ENCODE data around the gene RGS4. TPM values are rescaled to one million over a fixed set of nuclear protein-coding genes. Genes with fewer than 3 reads are reported as not detected.

RGS4 gene
- total RNA-seq, 1 donor from 2014 or later: 13.2 TPM

GRCh38 chr1:163036671-163037070, 32.5 kb upstream of the RGS4 start:
- DNase-seq (ENCODE audit: low spot score): no peak
- peaks cover 28% of the 10 kb centered on the region for H3K4me1 Mint-ChIP-seq (ENCODE audit: low read depth)
- H3K4me3 Mint-ChIP-seq (ENCODE audit: unreplicated experiment): no peak overlapping the region
- H3K36me3 Mint-ChIP-seq (ENCODE audit: low read depth): no peaks in the 10 kb centered on the region
- H3K27ac Mint-ChIP-seq (ENCODE audit: unreplicated experiment): no peak overlapping the region
- H3K27me3 Mint-ChIP-seq (ENCODE audit: low read depth): no peaks in the 10 kb centered on the region
- no peaks in the 10 kb centered on the region for H3K9me3 Mint-ChIP-seq (ENCODE audit: low read depth)
- TF ChIP-seq CTCF (IDR thresholded peaks at IDR 0.05): no peak

GRCh38 chr1:163038928-163039706, 30.0 kb upstream of the RGS4 start:
- Mint-ChIP-seq H3K9me3 (ENCODE audit: low read depth) (no peaks in the 10 kb centered on the region), H3K4me3 (ENCODE audit: unreplicated experiment) (no peak overlapping the region), H3K36me3 (ENCODE audit: low read depth) (no peaks in the 10 kb centered on the region), H3K4me1 (ENCODE audit: low read depth) (peaks cover 17% of the 10 kb centered on the region), H3K27ac (ENCODE audit: unreplicated experiment) (no peak overlapping the region), H3K27me3 (ENCODE audit: low read depth) (no peaks in the 10 kb centered on the region)
- DNase-seq (ENCODE audit: low spot score): no peak
- no peak for TF ChIP-seq CTCF (IDR thresholded peaks at IDR 0.05)

- no peak for TF ChIP-seq CTCF (IDR thresholded peaks at IDR 0.05)
- no peaks in the 10 kb centered on the region for H3K9me3 Mint-ChIP-seq (ENCODE audit: low read depth)
- H3K27me3 Mint-ChIP-seq (ENCODE audit: low read depth): no peaks in the 10 kb centered on the region
- no peak overlapping the region for H3K4me3 Mint-ChIP-seq (ENCODE audit: unreplicated experiment)
- H3K36me3 Mint-ChIP-seq (ENCODE audit: low read depth): no peaks in the 10 kb centered on the region
- H3K4me1 Mint-ChIP-seq (ENCODE audit: low read depth): peaks cover 13% of the 10 kb centered on the region
- DNase-seq (ENCODE audit: low spot score): no peak
- H3K27ac Mint-ChIP-seq (ENCODE audit: unreplicated experiment): no peak overlapping the region
Measured at GRCh38 chr1:163039707-163040093, 29.5 kb upstream of the RGS4 start.

- DNase-seq (ENCODE audit: low spot score): no peak
- Mint-ChIP-seq H3K4me1 (ENCODE audit: low read depth) (no peaks in the 10 kb centered on the region), H3K27ac (ENCODE audit: unreplicated experiment) (no peak overlapping the region)
Measured at GRCh38 chr1:163046071-163046470, 23.1 kb upstream of the RGS4 start.

More at GRCh38 chr1:163046071-163046470, 23.1 kb upstream of the RGS4 start:
- Mint-ChIP-seq H3K9me3 (ENCODE audit: low read depth) (no peaks in the 10 kb centered on the region), H3K4me3 (ENCODE audit: unreplicated experiment) (no peak overlapping the region), H3K36me3 (ENCODE audit: low read depth) (no peaks in the 10 kb centered on the region), H3K27me3 (ENCODE audit: low read depth) (no peaks in the 10 kb centered on the region)
- TF ChIP-seq CTCF (IDR thresholded peaks at IDR 0.05): no peak

Measured in chondrocyte (in vitro differentiated cells).